Spinal cord (tissue), 10 donors: ENCODE measurements around the gene MTA1. TPM values are rescaled to one million over a fixed set of nuclear protein-coding genes. Genes with fewer than 3 reads are reported as not detected.

Experiments used
- DNase-seq, 6 donors: peaks; one replicate each; pipeline versions ENCODE4 v3.0.0 to v3.0.0-alpha.2; 2013 to 2015; ENCODE audit warnings: low spot score in 6 of 6, low read depth in 4 of 6
- H3K27ac ChIP-seq: one replicate; pipeline ENCODE4 v1.5.1; 2013; ENCODE audit warnings: low read depth, low read length, control low read depth
- H3K27me3 ChIP-seq: one replicate; pipeline ENCODE4 v1.6.1; 2013; ENCODE audit warnings: low read length; ENCODE audit not compliant: control insufficient read depth, insufficient read depth
- H3K36me3 ChIP-seq: one replicate; pipeline ENCODE4 v1.6.1; 2013; ENCODE audit warnings: low read length; ENCODE audit not compliant: control insufficient read depth, insufficient read depth
- H3K4me1 ChIP-seq: one replicate; pipeline ENCODE4 v1.6.1; 2013; ENCODE audit warnings: low read length; ENCODE audit not compliant: control insufficient read depth, insufficient read depth
- H3K4me3 ChIP-seq: one replicate; pipeline ENCODE4 v1.5.1; 2013; ENCODE audit warnings: low read depth, low read length, control low read depth
- H3K9me3 ChIP-seq: one replicate; pipeline ENCODE4 v1.6.1; 2013; ENCODE audit warnings: low read length; ENCODE audit not compliant: control insufficient read depth, insufficient read depth
- WGBS: methylation state at CpG from one replicate; pipeline ENCODE4 v1.1.5; 2013; ENCODE audit warnings: missing lambda C conversion rate; ENCODE audit not compliant: insufficient coverage; 5-methylcytosine and 5-hydroxymethylcytosine counted together
- polyA plus RNA-seq, 2 donors: library from polyadenylated mRNA; unstranded; fragments of 120-200 nt; gene quantifications; one replicate each; pipeline ENCODE4 v1.2.1, GENCODE V29; 2013; ENCODE audit not compliant: insufficient read length in 2 of 2
- total RNA-seq, 2 donors: library from RNA; depleted of rRNA in 1 of 2; stranded (reverse); fragments of 120-200 nt in 1 of 2; fragments of >200 nt in 1 of 2; gene quantifications; one replicate each; pipeline versions ENCODE4 v1.2.3 to v1.2.4, GENCODE V29; 2013 to 2014
- donor health status: healthy.

The MTA1 gene
- total and polyA plus RNA-seq, 4 donors = 40.9 to 202 (median 126) TPM

DNA sequence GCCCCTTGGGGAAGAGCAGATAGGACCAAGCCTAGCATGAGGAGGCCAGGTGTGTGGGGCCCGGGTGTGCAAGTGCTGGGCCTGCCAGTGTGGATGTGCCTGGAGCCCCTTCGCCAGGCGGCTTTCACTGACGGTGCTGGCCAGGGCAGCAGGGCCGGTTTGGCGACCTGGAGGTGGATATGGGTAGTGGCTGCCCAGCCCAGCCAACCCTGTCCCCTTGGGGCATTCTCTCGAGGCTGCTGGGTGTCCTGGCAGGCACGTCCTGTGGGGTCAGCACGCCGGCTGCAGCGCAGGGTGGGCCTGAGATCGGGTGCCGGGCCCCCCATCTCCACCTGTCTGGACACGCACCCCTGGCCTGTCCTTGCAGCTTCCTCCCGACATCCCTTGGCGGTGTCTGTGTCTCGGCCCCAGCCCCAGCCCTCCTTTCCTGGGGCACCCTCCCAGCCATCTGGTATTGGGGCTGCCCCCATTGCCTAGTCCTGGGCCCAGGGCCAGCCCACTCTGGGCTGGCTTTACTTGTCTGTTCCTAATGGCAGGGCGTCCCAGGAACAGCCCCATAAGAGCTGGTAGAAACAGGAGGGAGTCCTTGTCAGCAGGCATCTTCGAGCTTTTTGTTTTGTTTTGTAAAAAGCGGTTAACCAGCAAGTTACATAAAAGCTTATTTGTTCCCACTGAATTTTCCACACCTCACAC is 47.8 kb downstream of the MTA1 start:
- peaks cover 51% of the 10 kb centered on the region for H3K4me1 ChIP-seq
- H3K36me3 ChIP-seq = peaks cover 98% of the 10 kb centered on the region
- WGBS = 82% methylated on average over 17 of the region's 20 CpGs

DNA sequence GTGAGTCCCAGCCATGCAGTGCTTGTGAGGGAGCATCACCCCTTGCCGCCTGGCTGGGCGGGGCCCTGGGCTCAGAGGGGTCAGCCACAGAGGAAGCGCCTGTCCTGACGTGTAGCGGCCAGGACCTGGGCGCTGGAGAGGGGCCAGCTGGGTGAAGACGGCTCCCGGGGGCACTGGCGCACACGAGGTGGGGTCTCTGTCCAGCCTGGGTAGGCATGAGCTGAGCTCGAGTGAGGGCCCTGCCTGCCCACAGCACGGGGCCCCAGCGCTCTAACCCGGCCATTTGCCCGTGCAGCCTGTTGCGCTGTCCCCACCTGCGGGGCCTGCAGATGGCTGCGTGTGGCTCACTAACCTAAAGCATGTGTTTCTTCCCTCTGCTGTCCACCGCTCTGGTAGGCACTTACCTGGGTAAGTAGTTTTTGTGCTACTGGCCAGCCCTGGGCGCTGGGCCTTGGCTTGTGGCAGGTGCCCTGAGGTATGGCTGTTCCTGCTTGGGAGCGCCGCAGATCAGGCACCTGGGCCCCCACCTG is 48.4 kb downstream of the MTA1 start:
- Histone ChIP-seq H3K4me1 (peaks cover 57% of the 10 kb centered on the region), H3K36me3 (peaks cover 96% of the 10 kb centered on the region), H3K4me3 (no peak overlapping the region), H3K27ac (no peak overlapping the region), H3K9me3 (no peaks in the 10 kb centered on the region), H3K27me3 (no peaks in the 10 kb centered on the region)
- WGBS = 85% methylated on average over 22 of the region's 22 CpGs
- no peak for DNase-seq

More for the DNA sequence above, 47.8 kb downstream of the MTA1 start:
- H3K9me3 ChIP-seq = no peaks in the 10 kb centered on the region
- no peak overlapping the region for H3K27ac ChIP-seq
- H3K27me3 ChIP-seq = no peaks in the 10 kb centered on the region
- DNase-seq = peak in 1 of 6 donors; percentile 23
- H3K4me3 ChIP-seq = no peak overlapping the region

DNA sequence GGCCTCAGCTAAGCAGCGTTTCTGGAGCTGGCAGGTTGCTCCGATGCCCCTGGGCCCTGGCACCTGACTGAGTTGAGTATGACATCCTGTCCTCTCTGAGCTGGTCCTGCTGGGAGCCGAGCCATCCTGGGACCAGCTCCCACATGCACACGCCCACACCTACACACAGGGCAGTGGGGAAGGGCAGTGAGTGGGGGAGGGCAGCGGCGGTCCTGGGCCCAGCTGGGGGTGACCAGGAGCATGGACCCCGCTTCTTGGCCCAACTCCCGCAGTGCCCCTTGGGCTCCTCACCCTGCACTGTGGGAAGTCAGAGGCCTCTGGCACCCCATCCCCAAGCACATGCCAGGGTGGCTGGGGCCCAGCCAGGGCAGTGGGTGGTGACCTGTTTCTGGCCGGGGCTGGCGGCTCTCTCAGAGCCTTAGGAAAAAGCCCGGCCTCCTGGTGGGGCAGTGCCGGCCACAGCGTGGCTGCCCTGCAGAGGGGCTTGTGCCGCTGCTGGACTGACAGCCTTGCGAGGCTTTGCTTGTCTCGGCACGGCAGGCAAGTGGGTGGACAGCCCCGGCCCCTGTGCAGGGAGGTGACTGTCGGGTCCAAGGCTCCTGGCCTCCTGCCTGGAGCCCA is 49.1 kb downstream of the MTA1 start:
- H3K27ac ChIP-seq = no peak overlapping the region
- DNase-seq = peak in 1 of 6 donors; percentile 35
- H3K4me1 ChIP-seq = peaks cover 64% of the 10 kb centered on the region
- WGBS = 63% methylated on average over 18 of the region's 19 CpGs
- H3K4me3 ChIP-seq = no peak overlapping the region
- peaks cover 89% of the 10 kb centered on the region for H3K36me3 ChIP-seq
- no peaks in the 10 kb centered on the region for H3K9me3 ChIP-seq
- H3K27me3 ChIP-seq = no peaks in the 10 kb centered on the region

DNA sequence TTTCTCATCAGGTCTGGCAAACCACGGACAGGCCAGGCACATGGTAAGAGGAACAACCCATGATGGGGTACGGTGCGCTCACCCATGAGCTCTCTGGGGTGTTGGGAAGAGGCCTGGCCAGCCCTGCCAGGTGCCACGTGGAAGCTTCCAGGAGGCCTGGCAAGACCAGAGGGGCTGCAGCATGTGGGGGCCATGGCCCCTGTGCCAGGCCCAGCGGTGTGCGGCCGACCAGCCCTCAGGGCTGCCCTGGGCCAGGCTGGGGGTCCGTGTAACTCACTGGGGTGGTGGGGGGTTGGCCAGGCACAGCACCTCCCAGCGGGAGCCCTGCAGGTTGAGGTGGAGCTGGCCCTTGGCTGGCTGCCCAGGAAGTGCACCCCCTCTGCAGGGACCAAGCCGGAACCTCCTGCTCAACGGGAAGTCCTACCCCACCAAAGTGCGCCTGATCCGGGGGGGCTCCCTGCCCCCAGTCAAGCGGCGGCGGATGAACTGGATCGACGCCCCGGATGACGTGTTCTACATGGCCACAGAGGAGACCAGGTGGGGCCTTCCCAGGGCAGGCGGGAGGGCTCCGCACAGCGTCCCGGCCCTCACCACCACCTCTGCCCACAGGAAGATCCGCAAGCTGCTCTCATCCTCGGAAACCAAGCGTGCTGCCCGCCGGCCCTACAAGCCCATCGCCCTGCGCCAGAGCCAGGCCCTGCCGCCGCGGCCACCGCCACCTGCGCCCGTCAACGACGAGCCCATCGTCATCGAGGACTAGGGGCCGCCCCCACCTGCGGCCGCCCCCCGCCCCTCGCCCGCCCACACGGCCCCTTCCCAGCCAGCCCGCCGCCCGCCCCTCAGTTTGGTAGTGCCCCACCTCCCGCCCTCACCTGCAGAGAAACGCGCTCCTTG is 50.1 kb downstream of the MTA1 start:
- Histone ChIP-seq H3K4me1 (peaks cover 68% of the 10 kb centered on the region), H3K4me3 (no peak overlapping the region), H3K9me3 (no peaks in the 10 kb centered on the region), H3K27me3 (no peaks in the 10 kb centered on the region), H3K36me3 (peaks cover 79% of the 10 kb centered on the region), H3K27ac (no peak overlapping the region)
- WGBS = 83% methylated on average over 24 of the region's 54 CpGs
- DNase-seq = no peak

DNA sequence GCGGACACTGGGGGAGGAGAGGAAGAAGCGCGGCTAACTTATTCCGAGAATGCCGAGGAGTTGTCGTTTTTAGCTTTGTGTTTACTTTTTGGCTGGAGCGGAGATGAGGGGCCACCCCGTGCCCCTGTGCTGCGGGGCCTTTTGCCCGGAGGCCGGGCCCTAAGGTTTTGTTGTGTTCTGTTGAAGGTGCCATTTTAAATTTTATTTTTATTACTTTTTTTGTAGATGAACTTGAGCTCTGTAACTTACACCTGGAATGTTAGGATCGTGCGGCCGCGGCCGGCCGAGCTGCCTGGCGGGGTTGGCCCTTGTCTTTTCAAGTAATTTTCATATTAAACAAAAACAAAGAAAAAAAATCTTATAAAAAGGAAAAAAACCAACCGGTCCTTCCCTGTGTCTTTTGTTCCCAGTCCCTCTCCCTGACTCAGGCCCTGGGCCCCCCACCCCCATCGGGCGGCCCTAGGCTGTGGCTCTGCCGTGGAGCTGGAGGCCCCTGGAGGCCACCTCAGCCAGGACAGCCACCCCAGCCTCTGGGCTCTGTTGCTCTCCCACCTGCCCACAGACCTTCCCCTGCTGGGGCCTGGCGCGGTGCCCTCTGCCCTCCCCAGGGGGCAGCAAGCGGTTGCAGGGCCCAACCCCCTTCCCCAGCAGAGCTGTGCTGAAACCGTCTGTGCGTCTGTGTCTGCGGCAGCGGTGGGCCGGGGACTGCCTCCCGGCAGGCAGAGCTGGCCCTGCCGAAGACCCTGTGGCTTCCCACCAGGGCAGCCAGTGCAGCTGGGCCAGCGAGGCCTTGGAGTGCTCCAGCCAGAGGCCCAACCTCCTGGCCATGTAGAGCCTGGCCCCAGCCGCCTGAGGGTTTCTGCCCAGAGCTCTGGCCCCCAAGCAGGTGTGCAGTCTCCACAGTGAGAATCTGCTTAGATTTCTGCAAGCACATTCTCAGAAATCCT is 51.0 kb downstream of the MTA1 start:
- no peak overlapping the region for H3K27ac ChIP-seq
- peaks cover 70% of the 10 kb centered on the region for H3K4me1 ChIP-seq
- 45% methylated on average over 22 of the region's 34 CpGs for WGBS
- no peaks in the 10 kb centered on the region for H3K9me3 ChIP-seq
- peak in 1 of 6 donors; percentile 27 for DNase-seq
- peaks cover 73% of the 10 kb centered on the region for H3K36me3 ChIP-seq
- H3K4me3 ChIP-seq = no peak overlapping the region
- no peaks in the 10 kb centered on the region for H3K27me3 ChIP-seq

DNA sequence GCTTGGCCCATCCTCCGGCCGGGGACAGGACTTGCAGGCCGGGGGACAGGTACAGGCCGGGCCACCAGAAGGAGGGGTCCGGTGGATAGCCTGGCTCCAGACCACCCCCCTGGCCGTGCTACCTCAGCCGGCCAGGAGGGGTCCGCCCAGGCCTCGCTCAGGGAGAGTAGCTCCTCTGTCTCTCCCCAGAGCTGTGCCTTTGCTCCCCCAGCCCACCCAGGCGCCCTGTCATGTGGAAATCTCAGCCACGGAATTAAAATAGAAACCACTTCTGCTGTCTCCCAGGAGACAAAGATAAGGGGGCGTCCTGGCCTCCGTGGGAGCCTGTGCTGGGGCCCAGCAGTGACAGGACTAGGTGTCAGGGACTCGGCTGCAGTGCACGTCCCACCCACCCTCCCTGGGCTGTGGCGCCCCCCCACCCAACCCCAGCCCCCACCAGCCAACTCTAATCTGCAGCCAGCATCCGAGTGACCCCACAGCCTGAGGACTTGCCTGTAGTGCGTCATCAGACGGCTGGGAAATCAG is 51.7 kb downstream of the MTA1 start:
- Histone ChIP-seq H3K4me3 (no peak overlapping the region), H3K27ac (no peak overlapping the region), H3K27me3 (no peaks in the 10 kb centered on the region), H3K9me3 (no peaks in the 10 kb centered on the region), H3K4me1 (peaks cover 75% of the 10 kb centered on the region), H3K36me3 (peaks cover 72% of the 10 kb centered on the region)
- WGBS = 48% methylated on average over 13 of the region's 19 CpGs
- peak in 1 of 6 donors; percentile 32 for DNase-seq

DNA sequence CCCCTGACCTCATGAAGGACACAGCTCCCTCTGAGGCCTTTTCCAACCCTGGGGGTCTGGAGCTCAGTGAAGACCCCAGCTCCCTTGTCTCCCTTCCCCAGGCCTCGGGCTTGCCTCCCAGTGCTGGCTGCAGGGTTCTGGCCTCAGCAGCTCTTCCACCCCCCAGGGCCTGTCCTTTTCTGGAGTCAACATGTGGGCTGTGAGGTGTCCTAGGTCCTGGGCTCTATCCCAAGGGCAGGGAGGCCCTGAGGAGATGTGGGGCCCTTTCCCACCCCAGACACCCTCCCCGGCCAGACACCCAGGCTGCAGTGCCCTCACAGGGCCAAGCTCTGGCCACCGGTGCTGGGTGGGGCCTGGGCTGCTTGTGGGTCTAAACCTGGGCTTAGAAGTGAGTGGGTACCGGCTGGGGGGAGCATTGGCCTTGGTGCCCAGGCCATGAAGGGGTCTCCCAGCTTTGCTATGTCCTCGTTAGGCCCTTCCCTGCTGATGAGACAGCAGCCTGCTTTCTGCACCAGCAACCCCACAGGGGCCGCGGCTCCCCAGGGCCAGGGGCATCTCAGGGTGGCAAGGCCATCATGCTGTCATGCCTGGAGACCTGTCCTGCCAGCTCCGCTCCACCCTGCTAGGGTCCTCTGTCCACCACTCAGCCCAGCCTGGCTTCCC is 52.3 kb downstream of the MTA1 start:
- 96% methylated on average over 7 of the region's 8 CpGs for WGBS
- H3K4me1 ChIP-seq = peaks cover 81% of the 10 kb centered on the region
- DNase-seq = no peak
- H3K27me3 ChIP-seq = no peaks in the 10 kb centered on the region
- peaks cover 72% of the 10 kb centered on the region for H3K36me3 ChIP-seq
- H3K27ac ChIP-seq = no peak overlapping the region
- no peaks in the 10 kb centered on the region for H3K9me3 ChIP-seq
- H3K4me3 ChIP-seq = no peak overlapping the region

DNA sequence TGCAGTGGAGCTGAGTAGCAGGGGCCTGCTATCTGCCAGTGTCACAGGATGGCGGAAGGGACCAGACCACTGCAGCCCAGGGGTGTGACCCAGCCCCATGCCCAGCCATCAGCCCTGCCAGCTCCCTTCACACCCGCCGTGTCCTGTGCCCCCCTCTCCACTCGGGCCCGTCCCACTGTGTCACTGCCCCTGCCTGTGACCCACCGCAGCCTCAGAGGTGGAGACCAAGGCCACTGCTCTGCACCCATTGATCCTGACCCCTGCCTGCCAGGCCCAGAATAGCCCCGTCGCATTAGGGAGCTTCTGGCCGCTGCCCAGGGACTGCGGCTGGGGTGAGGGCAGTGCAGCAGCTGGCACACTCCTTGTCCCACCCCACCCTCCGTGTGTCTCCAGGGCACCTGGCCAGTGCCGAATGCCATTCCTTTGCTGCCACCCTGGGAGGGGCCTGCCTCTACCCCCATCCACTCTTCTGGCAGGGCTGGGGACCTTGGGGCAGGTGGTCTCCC is 52.9 kb downstream of the MTA1 start:
- no peaks in the 10 kb centered on the region for H3K9me3 ChIP-seq
- H3K27ac ChIP-seq = no peak overlapping the region
- peaks cover 84% of the 10 kb centered on the region for H3K4me1 ChIP-seq
- H3K4me3 ChIP-seq = no peak overlapping the region
- no peak for DNase-seq
- no peaks in the 10 kb centered on the region for H3K27me3 ChIP-seq
- peaks cover 70% of the 10 kb centered on the region for H3K36me3 ChIP-seq
- 45% methylated on average over 12 of the region's 12 CpGs for WGBS
